HepG2 (cell line): ENCODE results near the gene SSH3. TPM values are rescaled to one million over a fixed set of nuclear protein-coding genes. Genes with fewer than 3 reads are reported as not detected.
A peak's percentile ranks its signal among the peaks of the same experiment; 100 is the strongest.

Experiments
- ARHGAP35 ChIP-seq: sonication (generic); formaldehyde crosslinking; IDR thresholded peaks from 2 replicates; pipeline ENCODE4 v1.9.0; 2022; ENCODE audit warnings: mild to moderate bottlenecking, inconsistent platforms, moderate library complexity, missing genetic modification reagents, borderline replicate concordance
- ATF7 ChIP-seq, 2 experiments: fragments of 450-650 bp in 1 of 2; sonication (generic) in 1 of 2; formaldehyde crosslinking in 1 of 2; IDR thresholded peaks; 2 replicates each; pipeline versions ENCODE4 v1.4.0 to v1.6.1; 2016 to 2020; ENCODE audit warnings: antibody characterized with exemption in 1 of 2, mild to moderate bottlenecking in 1 of 2, missing genetic modification reagents in 1 of 2
- CCDC6 ChIP-seq: sonication (generic); formaldehyde crosslinking; IDR thresholded peaks from 2 replicates; pipeline ENCODE4 v1.8.1; 2022; ENCODE audit warnings: mild to moderate bottlenecking, missing genetic modification reagents, moderate library complexity
- FOXA3 ChIP-seq: IDR thresholded peaks from 2 replicates; pipeline ENCODE4 v1.6.1; 2016; ENCODE audit warnings: missing genetic modification reagents, missing compliant biosample characterization
- GABPA ChIP-seq, 2 experiments: IDR thresholded peaks; 2 replicates each; pipeline ENCODE4 v1.6.1; 2011 to 2016; ENCODE audit warnings: low read depth in 2 of 2, low read length in 1 of 2, missing biosample characterization in 1 of 2, missing genetic modification characterization in 1 of 2
- ZBTB42 ChIP-seq: sonication (generic); formaldehyde crosslinking; IDR thresholded peaks from 2 replicates; pipeline ENCODE4 v1.5.0; 2020; ENCODE audit warnings: mild to moderate bottlenecking, missing genetic modification reagents
- ZFP36L1 ChIP-seq: sonication (generic); formaldehyde crosslinking; IDR thresholded peaks from 2 replicates; pipeline ENCODE4 v1.8.0; 2022; ENCODE audit warnings: mild to moderate bottlenecking, missing genetic modification reagents, moderate library complexity
- ZNF672 ChIP-seq: sonication (generic); formaldehyde crosslinking; IDR thresholded peaks from 2 replicates; pipeline ENCODE4 v1.8.1; 2022; ENCODE audit warnings: missing genetic modification reagents
- polyA plus RNA-seq, 8 experiments: library from polyadenylated mRNA; depleted of rRNA in 3 of 8; stranded (reverse) in 7 of 8; unstranded in 1 of 8; fragments of >200 nt; fragmentation: Illumina TruSeq in 4 of 8; extraction: Trizol in 4 of 8; gene quantifications; 2 replicates each; pipeline versions ENCODE4 v1.2.1 to v1.2.3, GENCODE V29; 2011 to 2016; ENCODE audit warnings: low read depth in 4 of 8, missing spikeins in 1 of 8, mixed read lengths in 1 of 8; ENCODE audit not compliant: insufficient read depth in 1 of 8
- total RNA-seq, 5 experiments: library from RNA; depleted of rRNA; stranded (reverse); fragments of >200 nt; fragmentation: Illumina TruSeq; extraction: Trizol; gene quantifications; 2 replicates each; pipeline ENCODE4 v1.2.3, GENCODE V29; 2016; ENCODE audit warnings: low read depth in 1 of 5
- TF ChIP-seq, protein P1 (sequence below): sonication (generic); formaldehyde crosslinking; IDR thresholded peaks from 2 replicates; pipeline ENCODE4 v1.4.0; 2020; ENCODE audit warnings: mild to moderate bottlenecking, missing genetic modification reagents, borderline replicate concordance
- TF ChIP-seq, protein P2 (sequence below): sonication (generic); formaldehyde crosslinking; conservative IDR thresholded peaks from 2 replicates; pipeline ENCODE4 v1.4.0; 2020; ENCODE audit warnings: mild to moderate bottlenecking, missing genetic modification reagents, moderate library complexity

SSH3 gene
- total and polyA plus RNA-seq, 2 of the 13 experiments (the other 11 are each of a cell fraction or from before 2014, with no cell fraction given) = 12.4 to 18.8 TPM

DNA sequence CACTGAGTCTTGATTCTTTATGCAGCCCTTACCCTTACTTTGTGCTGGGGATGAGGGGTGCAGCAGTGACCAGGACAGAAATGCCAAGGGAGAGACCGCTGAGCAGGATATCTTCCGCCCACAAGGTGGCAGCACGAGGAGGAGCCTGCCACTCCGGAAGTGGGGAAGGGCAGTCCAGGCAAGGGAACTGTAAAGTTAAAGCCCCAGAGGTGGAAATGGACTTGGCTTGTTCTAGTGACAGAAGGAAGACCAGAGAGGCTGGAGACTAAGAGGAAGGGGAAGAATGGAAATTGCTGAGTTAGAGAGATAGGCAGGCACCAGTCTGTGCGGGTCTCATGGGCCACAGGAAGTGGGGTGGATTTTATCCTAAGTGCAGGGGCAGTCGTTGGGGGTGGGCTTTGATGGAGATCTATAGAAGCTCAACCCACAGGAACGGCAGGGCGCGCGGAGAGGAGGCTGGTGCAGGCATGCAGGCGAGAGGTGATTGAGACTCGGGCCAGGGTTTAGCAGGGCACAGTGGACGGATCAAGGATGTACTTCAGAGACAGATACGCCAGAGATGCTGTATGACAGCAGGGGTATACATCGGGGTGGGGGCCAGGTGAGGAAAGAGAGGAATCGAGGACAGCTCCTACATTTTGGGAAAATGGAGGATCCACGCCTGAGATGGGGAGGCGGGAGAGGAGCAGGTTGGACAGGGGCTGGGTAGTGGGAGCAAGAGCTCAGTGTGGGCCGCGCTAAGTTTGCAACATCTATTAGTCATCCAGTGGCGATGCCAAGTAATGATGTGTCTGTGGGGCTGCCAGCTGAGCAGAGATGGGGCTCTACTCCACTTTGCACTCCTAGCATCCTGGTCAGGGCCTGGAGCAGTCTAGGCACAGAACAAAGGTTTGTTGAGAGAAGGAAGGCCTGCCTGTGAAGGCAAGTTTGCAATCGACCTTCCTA, 40.3 kb upstream of the SSH3 start (continued):
- TF ChIP-seq ARHGAP35 (CRISPR knock-in tag) (no peak), ZNF672 (CRISPR knock-in tag) (no peak), FOXA3 (CRISPR knock-in tag) (no peak), CCDC6 (CRISPR knock-in tag) (no peak), ATF7 (IDR thresholded peaks at IDR 0.05) (no peak), ATF7 (CRISPR knock-in tag; IDR thresholded peaks at IDR 0.05) (no peak), ZBTB42 (CRISPR knock-in tag) (no peak), GABPA (IDR thresholded peaks at IDR 0.05; ENCODE audit: low read depth, low read length) (no peak; the same call in 1 of the 2 replicates), GABPA (CRISPR knock-in tag; IDR thresholded peaks at IDR 0.05; ENCODE audit: low read depth) (peak; percentile 81), ZFP36L1 (no peak)
- TF ChIP-seq, protein P1, sequence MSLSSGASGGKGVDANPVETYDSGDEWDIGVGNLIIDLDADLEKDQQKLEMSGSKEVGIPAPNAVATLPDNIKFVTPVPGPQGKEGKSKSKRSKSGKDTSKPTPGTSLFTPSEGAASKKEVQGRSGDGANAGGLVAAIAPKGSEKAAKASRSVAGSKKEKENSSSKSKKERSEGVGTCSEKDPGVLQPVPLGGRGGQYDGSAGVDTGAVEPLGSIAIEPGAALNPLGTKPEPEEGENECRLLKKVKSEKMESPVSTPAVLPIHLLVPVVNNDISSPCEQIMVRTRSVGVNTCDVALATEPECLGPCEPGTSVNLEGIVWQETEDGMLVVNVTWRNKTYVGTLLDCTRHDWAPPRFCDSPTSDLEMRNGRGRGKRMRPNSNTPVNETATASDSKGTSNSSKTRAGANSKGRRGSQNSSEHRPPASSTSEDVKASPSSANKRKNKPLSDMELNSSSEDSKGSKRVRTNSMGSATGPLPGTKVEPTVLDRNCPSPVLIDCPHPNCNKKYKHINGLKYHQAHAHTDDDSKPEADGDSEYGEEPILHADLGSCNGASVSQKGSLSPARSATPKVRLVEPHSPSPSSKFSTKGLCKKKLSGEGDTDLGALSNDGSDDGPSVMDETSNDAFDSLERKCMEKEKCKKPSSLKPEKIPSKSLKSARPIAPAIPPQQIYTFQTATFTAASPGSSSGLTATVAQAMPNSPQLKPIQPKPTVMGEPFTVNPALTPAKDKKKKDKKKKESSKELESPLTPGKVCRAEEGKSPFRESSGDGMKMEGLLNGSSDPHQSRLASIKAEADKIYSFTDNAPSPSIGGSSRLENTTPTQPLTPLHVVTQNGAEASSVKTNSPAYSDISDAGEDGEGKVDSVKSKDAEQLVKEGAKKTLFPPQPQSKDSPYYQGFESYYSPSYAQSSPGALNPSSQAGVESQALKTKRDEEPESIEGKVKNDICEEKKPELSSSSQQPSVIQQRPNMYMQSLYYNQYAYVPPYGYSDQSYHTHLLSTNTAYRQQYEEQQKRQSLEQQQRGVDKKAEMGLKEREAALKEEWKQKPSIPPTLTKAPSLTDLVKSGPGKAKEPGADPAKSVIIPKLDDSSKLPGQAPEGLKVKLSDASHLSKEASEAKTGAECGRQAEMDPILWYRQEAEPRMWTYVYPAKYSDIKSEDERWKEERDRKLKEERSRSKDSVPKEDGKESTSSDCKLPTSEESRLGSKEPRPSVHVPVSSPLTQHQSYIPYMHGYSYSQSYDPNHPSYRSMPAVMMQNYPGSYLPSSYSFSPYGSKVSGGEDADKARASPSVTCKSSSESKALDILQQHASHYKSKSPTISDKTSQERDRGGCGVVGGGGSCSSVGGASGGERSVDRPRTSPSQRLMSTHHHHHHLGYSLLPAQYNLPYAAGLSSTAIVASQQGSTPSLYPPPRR (CRISPR knock-in tag) = no peak
- TF ChIP-seq, protein P2, sequence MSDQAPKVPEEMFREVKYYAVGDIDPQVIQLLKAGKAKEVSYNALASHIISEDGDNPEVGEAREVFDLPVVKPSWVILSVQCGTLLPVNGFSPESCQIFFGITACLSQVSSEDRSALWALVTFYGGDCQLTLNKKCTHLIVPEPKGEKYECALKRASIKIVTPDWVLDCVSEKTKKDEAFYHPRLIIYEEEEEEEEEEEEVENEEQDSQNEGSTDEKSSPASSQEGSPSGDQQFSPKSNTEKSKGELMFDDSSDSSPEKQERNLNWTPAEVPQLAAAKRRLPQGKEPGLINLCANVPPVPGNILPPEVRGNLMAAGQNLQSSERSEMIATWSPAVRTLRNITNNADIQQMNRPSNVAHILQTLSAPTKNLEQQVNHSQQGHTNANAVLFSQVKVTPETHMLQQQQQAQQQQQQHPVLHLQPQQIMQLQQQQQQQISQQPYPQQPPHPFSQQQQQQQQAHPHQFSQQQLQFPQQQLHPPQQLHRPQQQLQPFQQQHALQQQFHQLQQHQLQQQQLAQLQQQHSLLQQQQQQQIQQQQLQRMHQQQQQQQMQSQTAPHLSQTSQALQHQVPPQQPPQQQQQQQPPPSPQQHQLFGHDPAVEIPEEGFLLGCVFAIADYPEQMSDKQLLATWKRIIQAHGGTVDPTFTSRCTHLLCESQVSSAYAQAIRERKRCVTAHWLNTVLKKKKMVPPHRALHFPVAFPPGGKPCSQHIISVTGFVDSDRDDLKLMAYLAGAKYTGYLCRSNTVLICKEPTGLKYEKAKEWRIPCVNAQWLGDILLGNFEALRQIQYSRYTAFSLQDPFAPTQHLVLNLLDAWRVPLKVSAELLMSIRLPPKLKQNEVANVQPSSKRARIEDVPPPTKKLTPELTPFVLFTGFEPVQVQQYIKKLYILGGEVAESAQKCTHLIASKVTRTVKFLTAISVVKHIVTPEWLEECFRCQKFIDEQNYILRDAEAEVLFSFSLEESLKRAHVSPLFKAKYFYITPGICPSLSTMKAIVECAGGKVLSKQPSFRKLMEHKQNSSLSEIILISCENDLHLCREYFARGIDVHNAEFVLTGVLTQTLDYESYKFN (CRISPR knock-in tag) = no peak
